Measurements from ENCODE around the gene TNS3.
"Not testable (repeated sequence)": the region's sequence is repeated elsewhere in the genome, so short reads cannot be mapped to it uniquely, and the experiment has no call there.

TNS3 gene

DNA sequence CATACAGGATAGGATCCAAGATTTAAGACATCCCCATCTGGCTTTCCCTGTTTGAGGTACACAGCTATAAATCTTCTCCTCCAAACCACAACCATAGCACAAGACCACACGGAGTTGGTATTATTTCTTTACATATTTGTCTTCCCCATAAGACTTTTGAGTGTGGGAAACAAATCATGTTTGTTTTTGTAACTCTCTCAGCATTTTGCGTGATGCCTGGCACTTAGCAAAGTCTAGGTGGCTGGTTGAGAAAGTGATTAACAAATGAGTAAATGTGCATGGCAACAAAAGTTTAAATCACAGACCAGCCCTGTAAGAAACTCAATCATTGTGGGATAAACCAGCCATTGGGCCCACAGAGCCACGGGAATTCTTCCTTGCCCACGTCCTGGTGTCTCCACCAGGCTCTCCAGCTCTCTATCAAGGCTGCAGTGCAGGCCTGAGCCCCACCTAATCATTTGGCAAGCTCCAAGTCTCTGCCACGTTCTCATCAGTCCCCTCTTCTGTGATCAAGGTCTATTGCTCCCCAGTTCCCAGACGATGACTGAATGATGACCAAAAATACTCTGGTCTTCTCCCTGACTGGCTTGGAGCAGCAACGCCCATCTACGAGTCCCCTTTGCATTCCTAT is 317.8 kb downstream of the TNS3 start:
- no peak for FAIRE-seq
- DNase-seq (ENCODE audit: extremely low spot score, insufficient read length, low read depth), result no peak

DNA sequence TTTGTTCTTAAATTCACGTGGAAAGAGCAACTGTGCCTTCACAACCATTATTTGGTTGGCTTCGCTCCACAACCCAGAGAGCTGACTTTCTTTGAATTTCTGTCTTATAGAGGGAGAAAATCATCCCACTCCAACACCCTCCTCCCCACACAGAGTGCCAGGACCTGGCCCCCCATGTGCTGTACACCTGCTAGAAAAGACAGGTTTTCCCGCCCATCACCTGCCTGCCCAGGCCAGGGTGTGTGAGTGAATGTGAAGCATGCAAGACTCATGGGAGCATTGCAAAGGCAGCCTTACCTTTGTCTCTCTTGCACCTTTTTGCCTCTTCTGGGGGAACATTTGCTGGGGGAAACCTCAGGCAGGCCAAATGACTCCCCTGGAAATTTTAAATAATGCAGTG is 319.0 kb downstream of the TNS3 start:
- FAIRE-seq (no peak), DNase-seq (ENCODE audit: extremely low spot score, insufficient read length, low read depth) (no peak)

DNA sequence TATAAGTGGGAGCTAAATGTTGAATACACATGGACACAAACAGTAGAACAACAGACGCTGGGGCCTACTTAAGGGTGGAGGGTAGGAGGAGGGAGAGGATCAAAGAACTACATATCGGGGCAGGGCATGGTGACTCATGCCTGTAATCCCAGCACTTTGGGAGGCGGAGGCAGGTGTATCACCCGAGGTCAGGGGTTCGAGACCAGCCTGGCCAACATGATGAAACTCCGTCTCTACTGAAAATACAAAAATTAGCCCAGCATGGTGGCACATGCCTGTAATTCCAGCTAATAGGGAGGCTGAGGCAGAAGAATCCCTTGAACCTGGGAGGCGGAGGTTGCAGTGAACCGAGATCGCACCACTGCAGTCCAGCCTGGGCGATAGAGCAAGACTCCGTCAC is 319.8 kb downstream of the TNS3 start:
- DNase-seq (ENCODE audit: extremely low spot score, insufficient read length, low read depth); FAIRE-seq: not testable (repeated sequence)

GRCh38 chr7:47260270-47260669 is 321.6 kb downstream of the TNS3 start:
- no peak for FAIRE-seq
- DNase-seq (ENCODE audit: extremely low spot score, insufficient read length, low read depth), result no peak

DNA sequence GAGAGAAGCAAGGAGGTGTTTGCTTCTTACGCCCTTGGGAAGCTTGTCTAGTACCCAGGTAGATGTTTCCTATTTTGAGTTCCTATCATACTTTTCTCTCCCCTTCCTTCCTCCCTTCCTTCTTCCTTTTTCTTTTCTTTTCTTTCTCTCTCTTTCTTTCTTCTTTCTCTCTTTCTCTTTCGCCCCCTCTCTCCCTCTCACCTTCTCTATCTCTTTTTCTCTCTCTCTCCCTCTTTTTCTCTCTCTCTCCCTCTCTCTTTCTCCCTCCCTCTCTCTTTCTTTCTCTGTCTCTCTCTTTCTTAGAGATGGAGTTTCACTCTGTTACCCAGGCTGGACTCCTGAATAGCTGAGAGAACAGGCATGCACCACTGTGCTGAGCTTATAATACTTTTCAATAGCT is 322.2 kb downstream of the TNS3 start:
- DNase-seq (ENCODE audit: extremely low spot score, insufficient read length, low read depth) (no peak), FAIRE-seq (no peak)

GRCh38 chr7:47258798-47259197 is 323.1 kb downstream of the TNS3 start:
- FAIRE-seq, result no peak
- no peak for DNase-seq (ENCODE audit: extremely low spot score, insufficient read length, low read depth)

- DNase-seq (ENCODE audit: extremely low spot score, insufficient read length, low read depth) (no peak), FAIRE-seq (no peak)
Measured at GRCh38 chr7:47256016-47256415, 325.9 kb downstream of the TNS3 start.

DNA sequence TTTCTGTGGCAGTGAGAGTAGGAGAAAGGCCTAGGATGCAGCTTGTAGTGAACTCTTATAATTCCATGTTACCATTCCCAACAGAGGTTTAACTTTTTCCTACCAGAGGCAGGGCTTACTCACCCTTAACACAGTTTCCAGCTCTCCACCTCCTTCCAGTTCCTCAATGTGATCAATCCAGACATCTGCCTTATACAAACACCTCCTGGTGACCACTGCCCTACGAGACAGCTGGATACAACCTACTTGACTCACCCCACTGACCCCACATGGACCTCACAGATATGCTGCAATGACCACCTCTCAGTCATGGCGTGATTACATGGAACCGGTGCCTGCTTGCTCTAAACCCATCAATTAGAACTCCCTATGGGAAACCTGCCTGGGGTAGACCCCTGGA is 326.5 kb downstream of the TNS3 start:
- FAIRE-seq (no peak), DNase-seq (ENCODE audit: extremely low spot score, insufficient read length, low read depth) (no peak)

- no peak for DNase-seq (ENCODE audit: extremely low spot score, insufficient read length, low read depth)
- no peak for FAIRE-seq
Measured at GRCh38 chr7:47255007-47255406, 326.9 kb downstream of the TNS3 start.

GRCh38 chr7:47254081-47254977 is 327.6 kb downstream of the TNS3 start:
- DNase-seq (ENCODE audit: extremely low spot score, insufficient read length, low read depth) (peak; percentile 73), FAIRE-seq (peak; percentile 48)

GRCh38 chr7:47253650-47254080 is 328.2 kb downstream of the TNS3 start:
- DNase-seq (ENCODE audit: extremely low spot score, insufficient read length, low read depth), result no peak
- no peak for FAIRE-seq

DNA sequence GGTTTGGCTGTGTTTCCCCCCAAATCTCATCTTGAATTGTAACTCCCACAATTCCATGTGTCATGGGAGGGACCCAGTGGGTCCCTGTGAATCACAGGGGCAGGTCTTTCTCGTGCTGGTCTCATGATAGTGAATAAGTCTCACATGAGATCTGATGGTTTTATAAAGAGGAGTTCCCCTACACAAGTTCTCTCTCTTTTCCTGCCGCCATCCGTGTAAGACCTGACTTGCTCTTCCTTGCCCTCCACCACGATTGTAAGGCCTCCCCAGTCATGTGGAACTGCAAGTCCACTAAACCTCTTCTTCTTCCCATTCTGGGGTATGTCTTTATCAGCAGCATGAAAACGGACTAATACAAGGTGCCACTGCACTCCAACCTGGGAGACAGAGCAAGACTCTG is 329.2 kb downstream of the TNS3 start:
- DNase-seq (ENCODE audit: extremely low spot score, insufficient read length, low read depth) (no peak), FAIRE-seq (no peak)

DNA sequence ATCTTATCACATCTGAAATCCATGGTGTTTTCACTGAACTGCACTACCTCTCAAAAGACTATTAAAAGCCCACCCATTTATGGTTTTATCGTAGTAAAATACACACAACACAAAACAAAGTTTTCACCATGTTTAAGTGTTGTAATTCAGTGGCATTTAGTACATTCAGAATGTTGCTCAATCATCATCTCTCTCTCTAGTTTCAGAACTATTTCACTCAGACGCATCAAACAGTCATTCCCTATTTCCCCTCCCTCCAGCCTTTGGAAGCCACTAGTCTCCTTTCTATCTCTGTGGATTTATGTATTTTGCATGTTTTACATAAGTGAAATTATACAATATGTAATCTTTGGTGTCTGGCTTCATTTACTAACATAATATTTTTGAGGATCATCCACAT is 332.6 kb downstream of the TNS3 start:
- no peak for FAIRE-seq
- DNase-seq (ENCODE audit: extremely low spot score, insufficient read length, low read depth), result no peak

DNA sequence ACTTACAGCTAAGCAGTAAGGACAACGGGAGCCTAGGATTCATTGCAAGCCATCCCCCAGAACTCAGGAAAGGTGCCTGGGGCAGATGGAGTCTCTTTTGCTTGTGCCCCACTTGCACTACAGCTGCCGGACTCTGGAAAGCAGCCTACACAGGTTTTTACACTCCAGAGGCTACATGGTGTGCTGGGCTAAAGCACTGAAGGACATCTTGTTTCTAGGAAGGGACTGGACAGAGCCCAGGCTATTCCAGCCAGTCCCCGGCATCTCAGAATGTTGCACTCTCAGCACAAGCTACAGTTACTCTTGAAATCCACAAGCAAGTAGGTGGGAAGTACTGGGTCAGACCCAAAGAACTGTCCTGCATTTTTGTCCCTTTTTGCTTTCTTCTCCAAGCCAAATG is 333.1 kb downstream of the TNS3 start:
- DNase-seq (ENCODE audit: extremely low spot score, insufficient read length, low read depth) (no peak), FAIRE-seq (no peak)

GRCh38 chr7:47247132-47247531 is 334.8 kb downstream of the TNS3 start:
- FAIRE-seq, result no peak
- DNase-seq (ENCODE audit: extremely low spot score, insufficient read length, low read depth), result no peak

GRCh38 chr7:47244692-47245091 is 337.2 kb downstream of the TNS3 start:
- FAIRE-seq (no peak), DNase-seq (ENCODE audit: extremely low spot score, insufficient read length, low read depth) (no peak)

DNA sequence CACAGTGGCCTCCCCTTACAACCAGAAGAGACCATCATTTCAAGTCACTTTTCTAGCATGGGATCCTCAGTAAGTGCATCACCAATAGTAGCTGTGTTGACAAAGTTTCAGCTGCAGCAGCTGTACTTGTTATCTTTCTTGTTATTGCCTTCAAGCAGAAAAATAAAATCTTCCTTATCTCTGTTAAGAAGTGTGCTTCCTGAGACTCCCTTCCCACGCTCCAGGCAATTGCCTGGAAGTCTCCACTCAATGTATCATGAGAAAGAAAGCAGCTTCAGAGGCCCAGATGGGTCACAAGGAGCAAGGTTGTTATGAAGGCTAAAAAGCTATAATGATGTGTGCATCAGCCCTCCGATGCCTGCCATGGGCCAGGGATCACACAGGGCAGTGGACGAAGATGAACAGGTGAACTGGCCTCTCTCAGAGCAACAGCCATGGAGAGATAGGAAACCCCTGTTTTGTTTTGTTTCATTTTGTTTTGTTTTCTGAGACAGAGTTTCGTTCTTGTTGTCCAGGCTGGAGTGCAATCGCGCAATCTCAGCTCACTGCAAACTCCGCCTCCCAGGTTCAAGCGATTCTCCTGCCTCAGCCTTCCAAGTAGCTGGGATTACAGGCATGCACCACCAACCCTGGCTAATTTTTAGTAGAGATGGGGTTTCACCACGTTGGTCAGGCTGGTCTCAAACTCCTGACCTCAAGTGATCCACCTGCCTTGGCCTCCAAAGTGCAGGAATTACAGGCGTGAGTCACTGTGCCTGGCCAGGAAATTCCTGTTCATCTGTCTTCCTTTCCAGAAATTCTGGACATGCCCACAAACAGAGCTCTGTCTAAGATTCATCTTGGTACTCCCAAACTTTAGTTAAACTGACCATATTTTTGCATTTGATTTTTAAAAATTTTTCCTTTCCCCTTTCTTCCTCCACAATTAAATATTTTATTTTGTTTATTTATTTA is 340.5 kb downstream of the TNS3 start:
- no peak for FAIRE-seq
- DNase-seq (ENCODE audit: extremely low spot score, insufficient read length, low read depth), result no peak

- DNase-seq (ENCODE audit: extremely low spot score, insufficient read length, low read depth) (no peak), FAIRE-seq (no peak)
Measured at GRCh38 chr7:47239931-47240421, 341.9 kb downstream of the TNS3 start.

DNA sequence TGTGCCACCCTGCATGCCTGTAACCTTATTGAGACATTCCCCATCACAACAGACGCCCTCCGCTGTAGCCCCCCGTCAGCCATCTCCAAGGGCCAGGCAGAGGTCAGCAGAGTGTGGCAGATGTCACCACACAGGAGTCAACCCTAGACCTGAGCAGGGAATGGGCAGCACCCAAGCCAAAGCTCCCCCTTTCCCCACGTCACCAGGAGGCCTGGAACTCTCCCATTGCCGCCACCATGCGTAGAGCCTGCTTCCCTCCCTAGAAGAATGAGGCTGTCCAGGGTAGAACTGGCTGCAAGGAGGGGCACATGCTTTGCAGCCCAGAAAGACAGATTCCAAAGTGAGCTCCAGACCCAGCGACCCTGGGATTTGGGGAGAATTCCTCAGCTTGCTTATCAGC is 342.9 kb downstream of the TNS3 start:
- FAIRE-seq, result no peak
- no peak for DNase-seq (ENCODE audit: extremely low spot score, insufficient read length, low read depth)

GRCh38 chr7:47236480-47237129 is 345.3 kb downstream of the TNS3 start:
- DNase-seq (ENCODE audit: extremely low spot score, insufficient read length, low read depth) (no peak), FAIRE-seq (no peak)

Measured in GM18507 (cell line).